Epithelial cell of proximal tubule (primary cell): ENCODE data around the gene MCTP1. TPM values are rescaled to one million over a fixed set of nuclear protein-coding genes. Genes with fewer than 3 reads are reported as not detected.

Source experiments
- DNase-seq: peaks from one replicate; pipeline ENCODE4 v3.0.0-alpha.2; 2011; ENCODE audit warnings: low read depth
- H3K4me3 ChIP-seq: 2 replicates; pipeline ENCODE4 v1.5.1; 2011; ENCODE audit warnings: low read depth, mild to moderate bottlenecking, low read length
- total RNA-seq: library from RNA; depleted of rRNA; stranded (reverse); fragments of >200 nt; gene quantifications from 2 replicates; pipeline ENCODE4 v1.2.3, GENCODE V29; 2015
- TF ChIP-seq, protein P1 (sequence below): conservative IDR thresholded peaks from 2 replicates; pipeline ENCODE4 v1.5.1; 2012; ENCODE audit warnings: low read depth, mild to moderate bottlenecking, low read length

The MCTP1 gene
- total RNA-seq, 1 donor from 2014 or later: 9.7 TPM

GRCh38 chr5:95072281-95072680 is 212.6 kb downstream of the MCTP1 start:
- no peak overlapping the region for H3K4me3 ChIP-seq
- TF ChIP-seq, protein P1, sequence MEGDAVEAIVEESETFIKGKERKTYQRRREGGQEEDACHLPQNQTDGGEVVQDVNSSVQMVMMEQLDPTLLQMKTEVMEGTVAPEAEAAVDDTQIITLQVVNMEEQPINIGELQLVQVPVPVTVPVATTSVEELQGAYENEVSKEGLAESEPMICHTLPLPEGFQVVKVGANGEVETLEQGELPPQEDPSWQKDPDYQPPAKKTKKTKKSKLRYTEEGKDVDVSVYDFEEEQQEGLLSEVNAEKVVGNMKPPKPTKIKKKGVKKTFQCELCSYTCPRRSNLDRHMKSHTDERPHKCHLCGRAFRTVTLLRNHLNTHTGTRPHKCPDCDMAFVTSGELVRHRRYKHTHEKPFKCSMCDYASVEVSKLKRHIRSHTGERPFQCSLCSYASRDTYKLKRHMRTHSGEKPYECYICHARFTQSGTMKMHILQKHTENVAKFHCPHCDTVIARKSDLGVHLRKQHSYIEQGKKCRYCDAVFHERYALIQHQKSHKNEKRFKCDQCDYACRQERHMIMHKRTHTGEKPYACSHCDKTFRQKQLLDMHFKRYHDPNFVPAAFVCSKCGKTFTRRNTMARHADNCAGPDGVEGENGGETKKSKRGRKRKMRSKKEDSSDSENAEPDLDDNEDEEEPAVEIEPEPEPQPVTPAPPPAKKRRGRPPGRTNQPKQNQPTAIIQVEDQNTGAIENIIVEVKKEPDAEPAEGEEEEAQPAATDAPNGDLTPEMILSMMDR: no peak
- no peak for DNase-seq

- TF ChIP-seq, protein P1: no peak
- no peak overlapping the region for H3K4me3 ChIP-seq
Measured at GRCh38 chr5:95070866-95071265, 214.0 kb downstream of the MCTP1 start.

DNA sequence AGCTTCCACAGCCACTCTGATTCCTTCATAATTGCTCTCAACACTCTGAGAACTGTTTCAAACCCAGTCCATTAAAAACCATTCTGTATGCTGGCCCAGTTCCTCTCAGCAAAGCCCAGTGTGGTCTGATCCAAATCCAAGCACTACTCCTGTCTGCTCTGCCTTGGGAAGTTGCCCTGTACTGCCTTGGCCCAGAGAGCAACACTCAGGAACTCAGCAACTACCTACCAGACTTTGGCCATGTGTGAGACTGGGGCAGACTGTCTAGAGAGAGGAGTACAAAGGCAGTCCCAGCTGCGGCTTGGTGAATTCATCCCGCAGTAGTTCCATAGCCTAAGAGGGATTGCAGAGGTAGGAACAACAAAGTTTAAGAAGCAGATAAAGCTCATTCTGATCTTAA is 214.4 kb downstream of the MCTP1 start:
- no peak overlapping the region for H3K4me3 ChIP-seq
- TF ChIP-seq, protein P1: no peak
- no peak for DNase-seq

More at GRCh38 chr5:95070866-95071265, 214.0 kb downstream of the MCTP1 start:
- DNase-seq: no peak

DNA sequence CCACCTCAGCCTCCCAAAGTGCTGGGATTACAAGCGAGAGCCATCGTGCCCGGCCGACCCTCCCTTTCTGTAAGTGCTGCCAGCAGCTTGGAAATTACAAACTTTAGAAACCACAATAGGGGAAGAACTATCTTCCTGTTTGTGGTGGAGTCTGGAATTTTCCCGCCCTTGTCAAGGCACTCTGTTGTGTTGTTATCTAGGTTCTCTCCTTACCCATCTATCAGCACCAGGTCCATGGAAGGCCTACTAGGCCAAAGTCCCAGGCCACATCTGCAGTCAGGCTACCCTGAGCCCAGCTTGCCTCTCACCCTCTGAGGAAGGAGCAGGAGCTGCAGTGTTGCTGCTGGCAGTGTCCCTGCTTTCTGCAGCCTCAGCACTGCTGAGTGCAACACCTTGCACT is 214.9 kb downstream of the MCTP1 start:
- no peak overlapping the region for H3K4me3 ChIP-seq
- no peak for DNase-seq
- TF ChIP-seq, protein P1: no peak

DNA sequence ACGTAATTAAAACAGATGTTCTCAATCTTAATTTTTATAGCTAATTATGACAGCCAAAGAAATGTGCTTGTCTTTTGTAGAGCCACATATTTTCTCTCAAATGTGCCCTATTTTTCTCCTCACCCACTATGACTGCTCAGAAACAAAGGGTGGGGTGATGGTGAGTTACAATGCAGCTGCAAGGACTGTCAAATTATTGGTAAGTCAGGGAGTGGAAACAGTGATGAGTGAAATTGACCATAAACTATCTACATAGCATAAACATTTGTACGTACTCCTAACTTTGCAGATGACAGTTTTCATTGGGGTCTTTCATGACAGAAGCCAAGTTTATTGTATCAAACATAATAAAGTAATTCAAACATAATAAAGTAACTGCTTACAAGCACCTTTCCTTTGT is 215.9 kb downstream of the MCTP1 start:
- no peak for DNase-seq
- TF ChIP-seq, protein P1: no peak
- no peak overlapping the region for H3K4me3 ChIP-seq

DNA sequence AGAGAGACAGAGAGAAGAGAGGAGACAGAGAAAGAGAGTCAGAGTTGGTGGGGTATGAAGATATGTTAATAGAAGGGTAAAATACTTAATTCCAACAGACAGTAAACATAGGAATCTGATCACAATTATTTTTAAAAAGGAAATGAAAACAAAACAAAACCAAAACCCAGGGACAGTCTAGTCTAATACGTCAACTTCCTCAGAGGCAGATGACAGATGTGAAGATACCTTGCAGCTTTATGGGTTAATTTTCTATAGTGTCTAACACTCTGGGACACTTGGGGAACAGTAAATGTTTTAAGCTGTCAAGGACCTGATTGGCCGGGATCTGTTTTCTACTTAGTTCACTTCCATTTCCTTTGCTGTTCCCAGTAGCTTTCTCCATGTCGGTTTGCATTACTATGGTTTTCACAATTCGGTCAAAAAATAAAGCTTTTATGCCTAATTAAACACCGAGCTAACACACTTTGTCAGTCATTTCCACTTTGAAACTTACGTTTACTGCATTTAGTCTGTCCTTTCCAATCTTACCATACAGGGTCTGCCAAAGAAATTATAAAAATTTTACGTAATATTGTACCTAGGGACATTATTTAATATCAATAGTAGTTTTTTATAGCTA is 216.5 kb downstream of the MCTP1 start:
- TF ChIP-seq, protein P1: no peak
- no peak for DNase-seq
- no peak overlapping the region for H3K4me3 ChIP-seq

GRCh38 chr5:95066048-95066447 is 218.8 kb downstream of the MCTP1 start:
- TF ChIP-seq, protein P1: no peak
- H3K4me3 ChIP-seq: no peak overlapping the region
- DNase-seq: no peak
